Esophagus muscularis mucosa (tissue), 3 donors: ENCODE results near the gene CELF2.

Experiments used
- CTCF ChIP-seq, 3 experiments: fragments of 200-600 bp in 2 of 3; fragments of 450-650 bp in 1 of 3; sonication (generic) in 2 of 3; IDR thresholded peaks; one replicate each; pipeline ENCODE4 v1.5.1; 2017 to 2019; ENCODE audit warnings: antibody characterized with exemption in 3 of 3, mild to moderate bottlenecking in 2 of 3, moderate library complexity in 1 of 3
- POLR2A ChIP-seq: fragments of 450-650 bp; IDR thresholded peaks from one replicate; pipeline ENCODE4 v1.6.1; 2017; ENCODE audit warnings: antibody characterized with exemption, moderate library complexity, mild to moderate bottlenecking, low read depth

- TF ChIP-seq CTCF (IDR thresholded peaks at IDR 0.05) (no peak), POLR2A (no peak)
These were observed 311.5 kb downstream of the CELF2 start for GRCh38 chr10:11329062-11329673.
